ENCODE results near the gene TLL1.

Gene TLL1

DNA sequence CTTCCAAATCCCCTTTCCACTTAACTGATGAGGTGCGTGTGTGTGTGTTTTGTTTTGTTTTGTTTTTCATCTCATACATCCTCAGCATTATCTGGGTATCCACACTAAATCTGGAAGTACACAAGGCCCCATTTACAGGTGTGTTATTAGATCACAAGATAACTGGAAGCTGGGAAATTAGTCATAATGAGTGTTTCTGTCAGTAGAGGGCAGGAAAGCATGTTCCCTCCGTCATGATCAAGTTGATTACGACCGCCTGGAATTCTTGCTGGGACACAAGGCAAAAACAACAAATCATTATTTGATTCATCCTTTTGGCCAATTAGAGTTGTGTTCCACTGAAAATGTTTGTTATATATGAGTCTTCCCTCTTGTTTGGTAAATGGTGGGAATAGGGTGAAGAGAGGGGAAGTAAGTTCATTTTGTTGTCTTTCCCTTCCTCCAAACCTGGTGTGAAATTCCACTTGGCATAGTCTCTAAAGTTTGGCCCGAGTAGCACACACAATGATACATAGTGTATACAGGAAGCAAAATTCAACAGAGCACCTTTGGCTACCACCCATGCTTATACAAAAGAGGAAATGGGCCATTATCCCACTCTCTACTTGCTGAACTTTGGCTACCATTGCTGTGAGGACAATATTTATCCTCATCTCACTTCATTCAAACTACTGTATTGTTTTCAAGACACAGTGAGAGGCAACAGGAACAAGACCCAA lies 33.3 kb upstream of the TLL1 start:
- TF ChIP-seq CTCF (IDR thresholded peaks at IDR 0.05; ENCODE audit: extremely low read depth, insufficient read depth, missing control alignments), result no peak
- in situ Hi-C loops (cut with MboI; ENCODE audit: low pct_unique_long_range_greater_than_20kb, low sequenced_read_pairs, unreplicated experiment), result no loop called here
- DNase-seq (ENCODE audit: low spot score), result no peak

GRCh38 chr4:165842684-165843083 lies 30.4 kb upstream of the TLL1 start:
- no peak for TF ChIP-seq CTCF (IDR thresholded peaks at IDR 0.05; ENCODE audit: extremely low read depth, insufficient read depth, missing control alignments)
- DNase-seq (ENCODE audit: low spot score), result no peak
- in situ Hi-C loops (cut with MboI; ENCODE audit: low pct_unique_long_range_greater_than_20kb, low sequenced_read_pairs, unreplicated experiment), result no loop called here

DNA sequence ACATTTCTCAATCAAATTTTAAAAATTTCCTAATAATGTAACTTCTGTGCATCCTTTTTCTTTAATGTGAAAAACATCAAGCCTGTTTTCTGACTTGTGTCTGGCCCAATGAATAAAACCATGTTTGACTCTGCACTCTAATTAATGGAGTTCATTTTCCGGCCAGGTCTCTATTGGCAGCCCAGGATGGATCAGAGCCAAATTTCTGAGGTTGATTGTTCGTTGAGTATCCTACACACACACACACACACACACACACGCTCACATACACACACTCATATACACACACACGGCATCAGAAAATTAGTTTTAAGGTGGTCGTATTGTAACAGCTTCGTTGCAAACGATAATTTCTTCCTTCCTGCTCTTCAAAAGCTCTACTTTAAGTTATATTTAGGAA lies 28.9 kb upstream of the TLL1 start:
- in situ Hi-C loops (cut with MboI; ENCODE audit: low pct_unique_long_range_greater_than_20kb, low sequenced_read_pairs, unreplicated experiment), result no loop called here
- TF ChIP-seq CTCF (IDR thresholded peaks at IDR 0.05; ENCODE audit: extremely low read depth, insufficient read depth, missing control alignments), result no peak
- no peak for DNase-seq (ENCODE audit: low spot score)

DNA sequence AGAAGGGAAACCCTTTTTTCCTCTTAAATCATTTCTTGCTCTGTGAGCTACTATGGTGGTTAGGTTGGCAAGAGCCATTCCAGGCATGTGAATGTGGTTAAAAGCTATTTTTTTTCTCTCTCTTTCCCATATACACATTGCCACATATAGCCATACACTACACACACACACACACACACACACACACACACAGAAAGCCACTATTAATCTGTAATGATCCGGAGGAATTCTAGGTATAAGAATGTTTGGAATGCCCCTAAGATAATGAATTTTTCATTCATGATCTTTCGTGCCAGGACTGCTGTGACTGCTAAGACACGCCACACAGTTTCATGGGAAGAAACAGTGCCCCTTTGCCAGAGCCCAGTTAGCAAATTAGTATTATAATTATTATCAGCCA lies 21.8 kb upstream of the TLL1 start:
- in situ Hi-C loops (cut with MboI; ENCODE audit: low pct_unique_long_range_greater_than_20kb, low sequenced_read_pairs, unreplicated experiment), result no loop called here
- no peak for DNase-seq (ENCODE audit: low spot score)
- TF ChIP-seq CTCF (IDR thresholded peaks at IDR 0.05; ENCODE audit: extremely low read depth, insufficient read depth, missing control alignments), result no peak

DNA sequence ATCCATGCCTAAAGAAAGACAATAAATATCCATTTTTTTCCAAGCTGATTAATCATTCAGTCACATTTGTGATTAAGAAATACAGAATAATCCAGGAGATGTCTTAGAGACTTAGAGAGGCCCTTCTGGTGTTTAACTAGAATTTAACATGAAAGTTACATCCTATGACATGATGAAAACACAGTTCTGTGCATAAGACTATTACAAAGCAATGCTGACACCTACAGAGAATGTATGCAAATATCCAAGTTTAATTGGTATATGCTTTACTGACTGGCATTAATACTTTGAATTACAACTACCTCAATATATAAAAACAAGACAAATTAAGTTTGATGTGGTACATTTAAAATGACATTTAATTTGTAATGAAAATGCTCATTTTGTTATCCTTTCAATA lies 17.8 kb upstream of the TLL1 start:
- in situ Hi-C loops (cut with MboI; ENCODE audit: low pct_unique_long_range_greater_than_20kb, low sequenced_read_pairs, unreplicated experiment), result no loop called here
- TF ChIP-seq CTCF (IDR thresholded peaks at IDR 0.05; ENCODE audit: extremely low read depth, insufficient read depth, missing control alignments), result no peak
- DNase-seq (ENCODE audit: low spot score), result no peak

- in situ Hi-C loops (cut with MboI; ENCODE audit: low pct_unique_long_range_greater_than_20kb, low sequenced_read_pairs, unreplicated experiment), result no loop called here
- no peak for TF ChIP-seq CTCF (IDR thresholded peaks at IDR 0.05; ENCODE audit: extremely low read depth, insufficient read depth, missing control alignments)
- DNase-seq (ENCODE audit: low spot score), result no peak
Measured at GRCh38 chr4:165861363-165861762, 11.7 kb upstream of the TLL1 start.
